ENCODE results near the gene BOD1L2.

GRCh38 chr18:57143265-57143664, 3.6 kb upstream of the BOD1L2 start:
- TF ChIP-seq CTCF (IDR thresholded peaks at IDR 0.05) = no peak
- no peak for TF ChIP-seq POLR2A (IDR thresholded peaks at IDR 0.05)
